GM12874 (cell line): ENCODE results near the gene FOXK1.

Experiments
- TF ChIP-seq, protein P1 (sequence below): IDR thresholded peaks from 2 replicates; pipeline ENCODE4 v1.5.1; 2011; ENCODE audit warnings: low read depth, mild to moderate bottlenecking, control low read depth, low read length, moderate library complexity; ENCODE audit not compliant: insufficient read depth

Gene FOXK1

DNA sequence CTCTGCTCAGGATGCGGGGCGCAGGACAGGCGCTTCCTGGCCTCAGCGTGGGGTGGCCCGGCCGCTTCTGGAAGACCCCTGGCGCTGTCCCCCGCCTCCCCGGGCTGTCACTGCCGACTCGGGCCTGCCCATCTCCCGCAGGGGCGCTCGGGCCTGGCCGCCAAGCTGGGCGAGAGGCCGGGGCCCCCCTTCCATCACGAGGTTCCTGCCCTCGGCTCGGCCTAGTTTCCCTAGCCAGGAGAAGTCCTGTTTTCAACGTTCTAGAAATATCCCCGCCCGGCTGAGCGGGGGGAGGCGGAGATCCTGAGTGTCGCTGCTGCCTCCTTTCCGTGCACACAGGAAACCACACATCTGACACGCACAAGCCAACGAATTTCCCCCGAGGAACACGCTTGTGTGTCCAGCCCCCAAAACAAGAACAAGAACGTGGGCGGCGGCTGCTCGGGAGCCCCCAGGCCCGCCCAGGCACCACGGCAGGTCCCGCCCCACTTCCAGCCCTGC lies 127.0 kb downstream of the FOXK1 start:
- TF ChIP-seq, protein P1, sequence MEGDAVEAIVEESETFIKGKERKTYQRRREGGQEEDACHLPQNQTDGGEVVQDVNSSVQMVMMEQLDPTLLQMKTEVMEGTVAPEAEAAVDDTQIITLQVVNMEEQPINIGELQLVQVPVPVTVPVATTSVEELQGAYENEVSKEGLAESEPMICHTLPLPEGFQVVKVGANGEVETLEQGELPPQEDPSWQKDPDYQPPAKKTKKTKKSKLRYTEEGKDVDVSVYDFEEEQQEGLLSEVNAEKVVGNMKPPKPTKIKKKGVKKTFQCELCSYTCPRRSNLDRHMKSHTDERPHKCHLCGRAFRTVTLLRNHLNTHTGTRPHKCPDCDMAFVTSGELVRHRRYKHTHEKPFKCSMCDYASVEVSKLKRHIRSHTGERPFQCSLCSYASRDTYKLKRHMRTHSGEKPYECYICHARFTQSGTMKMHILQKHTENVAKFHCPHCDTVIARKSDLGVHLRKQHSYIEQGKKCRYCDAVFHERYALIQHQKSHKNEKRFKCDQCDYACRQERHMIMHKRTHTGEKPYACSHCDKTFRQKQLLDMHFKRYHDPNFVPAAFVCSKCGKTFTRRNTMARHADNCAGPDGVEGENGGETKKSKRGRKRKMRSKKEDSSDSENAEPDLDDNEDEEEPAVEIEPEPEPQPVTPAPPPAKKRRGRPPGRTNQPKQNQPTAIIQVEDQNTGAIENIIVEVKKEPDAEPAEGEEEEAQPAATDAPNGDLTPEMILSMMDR: no peak

DNA sequence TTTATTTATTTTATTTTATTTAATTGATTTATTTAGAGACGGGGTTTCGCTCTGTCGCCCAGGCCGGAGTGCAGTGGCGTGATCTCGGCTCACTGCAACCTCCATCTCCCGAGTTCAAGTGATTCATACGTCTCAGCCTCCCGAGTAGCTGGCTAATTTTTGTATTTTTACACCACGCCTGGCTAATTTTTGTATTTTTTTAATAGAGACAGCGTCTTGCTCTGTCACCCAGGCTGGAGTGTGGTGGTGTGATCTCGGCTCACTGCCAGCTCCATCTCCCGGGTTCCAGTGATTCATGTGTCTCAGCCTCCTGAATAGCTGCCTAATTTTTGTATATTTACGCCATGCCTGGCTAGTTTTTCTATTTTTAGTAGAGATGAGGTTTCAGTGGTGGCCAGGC lies 127.6 kb downstream of the FOXK1 start:
- TF ChIP-seq, protein P1: no peak

DNA sequence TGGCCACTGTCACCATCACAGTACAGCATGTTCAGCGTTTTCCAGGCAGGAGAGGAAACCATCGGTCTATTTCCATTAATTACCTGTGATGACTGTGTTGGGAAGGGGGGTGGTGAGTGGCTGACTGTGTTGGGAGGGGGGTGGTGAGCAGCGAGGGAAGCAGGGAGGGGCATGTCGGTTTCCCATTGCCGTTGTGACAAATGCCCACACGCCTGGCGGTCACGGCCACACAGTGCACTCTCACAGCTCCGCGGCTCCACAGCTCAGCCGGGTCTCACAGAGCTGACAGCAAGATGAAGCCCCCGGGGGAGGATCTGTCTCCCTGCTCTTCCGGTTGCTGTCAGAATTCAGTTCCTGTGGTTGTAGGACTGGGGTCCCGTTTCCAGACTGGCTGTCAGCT lies 132.3 kb downstream of the FOXK1 start:
- TF ChIP-seq, protein P1: 0 out of 2 replicates have a peak, but pooled peaks have one; percentile 3

DNA sequence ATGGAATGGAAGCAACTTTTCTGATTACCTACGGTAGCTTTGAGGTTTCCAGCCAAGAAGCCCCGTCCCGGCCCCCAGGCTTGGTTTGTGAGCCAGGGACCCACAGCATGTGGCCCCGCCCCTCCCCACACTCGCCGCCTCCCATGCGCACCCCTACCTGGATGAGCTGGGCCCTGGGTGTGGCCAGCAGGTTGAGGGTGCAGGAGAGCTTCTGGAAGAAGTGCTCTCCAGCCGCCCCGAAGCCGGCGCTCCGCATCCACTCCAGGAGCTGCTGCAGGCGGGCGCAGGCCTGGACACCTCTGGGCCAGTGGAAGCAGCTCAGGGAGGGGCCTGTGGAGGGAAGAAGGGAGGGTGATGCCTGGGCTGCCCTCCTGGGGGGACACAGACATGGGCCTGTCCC lies 133.0 kb downstream of the FOXK1 start:
- TF ChIP-seq, protein P1: no peak

DNA sequence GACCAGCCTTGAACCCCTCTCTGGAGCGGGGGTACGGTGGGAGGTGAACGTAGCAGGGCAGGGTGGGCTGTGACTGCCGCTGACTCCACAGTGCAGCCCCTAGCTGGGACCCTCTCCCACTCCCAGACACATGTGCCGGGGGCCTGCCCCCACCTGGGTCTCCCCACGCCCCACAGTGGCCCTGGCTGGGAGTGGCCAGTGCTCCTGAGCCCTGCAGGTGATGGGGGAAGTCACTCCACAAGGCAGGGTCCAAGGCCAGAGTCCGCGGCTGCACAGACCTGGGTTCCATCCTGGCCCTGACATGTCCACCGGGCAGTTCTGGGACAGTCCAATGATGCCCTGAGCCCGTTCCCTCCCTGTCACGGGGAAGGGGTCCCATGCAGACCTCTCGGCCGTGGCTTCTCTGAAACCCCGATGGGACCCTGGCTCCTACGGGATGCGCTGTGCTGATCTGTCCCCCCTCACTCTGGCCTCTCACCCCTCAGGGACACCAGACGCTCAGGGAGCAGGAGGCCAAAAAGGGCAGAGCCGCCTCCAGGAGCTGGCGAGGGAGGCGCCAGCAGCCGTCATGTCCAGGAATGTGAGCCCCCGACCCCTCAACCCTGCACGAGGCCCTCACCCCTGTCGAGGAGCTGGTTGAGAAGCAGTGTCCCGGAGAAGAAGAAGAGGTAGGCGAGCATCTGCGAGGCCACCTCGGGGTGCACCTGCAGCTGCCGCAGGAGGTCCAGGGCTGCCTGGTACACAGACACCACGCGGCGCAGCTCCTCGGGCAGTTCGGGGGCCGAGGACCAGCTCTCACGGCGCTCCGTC lies 133.7 kb downstream of the FOXK1 start:
- TF ChIP-seq, protein P1: 0 out of 2 replicates have a peak, but pooled peaks have one; percentile 3

DNA sequence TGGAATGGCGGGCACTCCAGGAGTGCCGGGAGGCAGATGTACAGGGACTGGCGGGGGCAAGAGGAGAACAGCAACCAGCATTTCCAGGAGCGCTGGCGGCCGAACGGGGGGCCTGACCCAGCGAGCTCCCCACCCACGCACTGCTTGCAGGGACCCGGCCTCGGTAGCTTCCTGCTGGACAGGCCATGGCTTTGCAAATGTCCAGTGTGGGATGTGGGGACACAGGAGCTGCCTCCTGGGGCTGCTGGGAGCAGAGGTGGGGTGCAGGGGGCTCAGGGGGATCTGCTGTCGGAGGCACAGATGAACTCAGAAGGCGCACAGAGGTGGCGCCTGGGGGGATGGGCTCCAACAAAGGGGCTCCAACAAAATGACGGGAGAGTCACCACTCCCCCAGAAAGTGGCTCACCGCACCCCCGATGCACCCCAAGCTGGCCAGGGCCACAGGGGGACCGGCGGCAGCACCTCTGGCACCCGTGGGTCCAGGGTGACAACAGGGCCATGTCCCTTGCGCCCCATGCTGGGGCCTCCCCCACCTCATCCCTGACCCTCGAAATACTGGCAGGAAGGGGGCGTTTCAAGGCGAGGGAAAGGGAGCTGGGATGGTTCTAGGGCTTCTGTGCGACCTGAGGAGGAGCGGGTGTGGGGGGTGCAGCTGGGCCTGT lies 134.5 kb downstream of the FOXK1 start:
- TF ChIP-seq, protein P1: no peak

DNA sequence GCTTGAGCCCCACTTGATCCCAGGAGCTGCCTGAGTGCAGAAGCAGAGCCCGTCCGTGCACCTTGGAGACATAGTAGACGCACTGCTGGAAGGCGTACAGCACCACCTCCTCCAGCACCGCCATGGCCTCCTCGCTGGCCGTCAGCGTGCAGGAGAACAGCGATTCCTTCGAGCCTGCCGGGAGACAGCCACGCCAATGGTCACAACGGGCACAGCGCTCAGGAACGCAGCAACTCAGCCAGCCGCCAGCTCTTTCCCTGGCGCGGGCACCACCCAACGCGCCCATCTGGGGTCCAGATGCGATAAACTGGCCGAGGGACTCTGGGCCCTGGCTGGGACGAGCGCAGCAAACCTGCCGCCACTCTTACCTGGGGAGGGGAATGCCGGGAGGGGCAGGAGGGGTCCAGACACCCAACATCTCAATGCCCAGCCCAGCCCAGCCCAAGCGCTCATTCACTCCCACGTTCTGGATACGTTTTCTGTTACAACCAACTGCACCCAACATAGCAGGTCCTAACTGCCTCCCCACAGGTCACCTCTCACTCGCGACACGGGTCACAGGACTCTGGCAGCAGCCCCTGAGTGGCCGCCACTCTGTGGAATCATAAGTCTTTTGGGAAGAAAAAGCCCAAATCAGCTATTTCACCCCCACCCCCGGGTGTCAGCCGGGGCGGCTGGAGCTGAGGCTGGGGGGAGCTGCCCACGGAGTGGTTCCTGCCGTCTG lies 135.2 kb downstream of the FOXK1 start:
- TF ChIP-seq, protein P1: no peak
